Ascending aorta (tissue), 2 donors: ENCODE results near the gene NDUFB10. TPM values are rescaled to one million over a fixed set of nuclear protein-coding genes. Genes with fewer than 3 reads are reported as not detected.

ENCODE experiments used
- DNase-seq, 2 donors: peaks; one replicate each; pipeline ENCODE4 v3.0.0-alpha.2; 2019; ENCODE audit warnings: low spot score in 2 of 2
- H3K27ac ChIP-seq, 2 donors: fragments of 200-600 bp; sonication (generic); one replicate each; pipeline ENCODE4 v1.5.1; 2016 to 2017; ENCODE audit warnings: mild to moderate bottlenecking in 1 of 2
- H3K27me3 ChIP-seq: fragments of 200-600 bp; sonication (generic); one replicate; pipeline ENCODE4 v1.5.1; 2017
- H3K36me3 ChIP-seq, 2 donors: fragments of 200-600 bp; sonication (generic); one replicate each; pipeline ENCODE4 v1.5.1; 2016
- H3K4me1 ChIP-seq, 2 donors: fragments of 200-600 bp; sonication (generic); one replicate each; pipeline ENCODE4 v1.5.1; 2016 to 2017; ENCODE audit warnings: mild to moderate bottlenecking in 1 of 2
- H3K4me3 ChIP-seq, 2 donors: fragments of 200-600 bp; sonication (generic); one replicate each; pipeline ENCODE4 v1.5.1; 2016 to 2017; ENCODE audit warnings: mild to moderate bottlenecking in 1 of 2
- H3K9me3 ChIP-seq, 2 donors: fragments of 200-600 bp; sonication (generic); one replicate each; pipeline ENCODE4 v1.5.1; 2016
- CTCF ChIP-seq, 3 experiments: fragments of 200-600 bp in 2 of 3; fragments of 450-650 bp in 1 of 3; sonication (generic) in 2 of 3; IDR thresholded peaks; one replicate each; pipeline ENCODE4 v1.5.1; 2016 to 2019; ENCODE audit warnings: antibody characterized with exemption in 3 of 3, mild to moderate bottlenecking in 1 of 3, moderate library complexity in 1 of 3
- intact Hi-C: fragments of 100-400 bp; cut with DNase I; formaldehyde crosslinking; loops from one replicate; pipeline ENCODE4 v1.15.1; 2023
- total RNA-seq: library from RNA; depleted of rRNA; stranded (reverse); fragments of >200 nt; gene quantifications from one replicate; pipeline ENCODE4 v1.1.0, GENCODE V29; 2016

NDUFB10 gene
- total RNA-seq, 1 donor from 2014 or later: 68.2 TPM

DNA sequence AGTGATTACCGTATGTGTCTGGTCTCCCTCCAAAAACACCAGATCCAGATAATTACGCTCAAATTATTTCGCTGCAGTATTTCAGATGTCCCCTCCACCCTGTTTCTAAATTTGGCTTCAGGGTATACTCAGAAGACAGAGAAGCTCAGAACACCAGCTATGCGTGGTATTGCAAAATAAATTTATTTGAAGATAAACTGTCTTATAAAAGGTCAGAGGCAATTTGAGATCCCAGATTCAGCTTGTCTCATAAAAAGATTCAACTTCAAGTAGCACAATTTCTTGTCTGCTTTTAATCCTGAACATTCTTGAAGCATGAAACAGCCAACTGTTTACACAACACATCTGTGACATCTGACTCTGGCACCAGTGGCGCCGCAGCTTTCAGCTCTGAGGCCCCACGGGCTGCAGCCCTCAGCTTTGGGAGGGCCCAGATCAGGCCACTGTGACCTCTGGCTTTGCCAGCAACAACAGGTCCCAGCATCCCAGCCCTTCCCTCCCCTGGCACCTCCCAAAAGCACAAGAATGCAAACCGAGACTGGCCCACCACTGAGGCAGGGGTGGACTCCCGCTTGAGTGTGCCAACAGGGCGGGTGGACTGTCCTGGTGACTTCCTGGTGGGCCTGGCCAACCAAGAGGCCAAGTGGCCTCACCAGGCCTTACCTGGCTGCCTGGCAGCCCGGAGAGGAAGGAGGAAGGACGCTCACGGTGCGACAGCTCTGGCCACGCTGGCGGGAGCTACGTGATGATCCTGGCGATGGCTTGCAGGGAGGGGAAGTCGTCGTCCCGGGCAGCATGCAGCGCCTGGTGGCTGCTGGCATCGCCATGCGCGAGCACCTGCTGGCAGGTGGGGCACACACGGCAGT lies 38.4 kb downstream of the NDUFB10 start:
- Histone ChIP-seq H3K27me3 (no peaks in the 10 kb centered on the region), H3K4me3 (no peak overlapping the region), H3K9me3 (no peaks in the 10 kb centered on the region), H3K36me3 (peaks cover 48 to 61% of the 10 kb centered on the region in 2 donors), H3K27ac (no peak overlapping the region), H3K4me1 (peaks cover 0 to under 1% of the 10 kb centered on the region in 2 donors)
- no peak for TF ChIP-seq CTCF (IDR thresholded peaks at IDR 0.05)
- no peak for DNase-seq
- intact Hi-C loops: no loop called here

- no peak for DNase-seq
- Histone ChIP-seq H3K4me3 (no peak overlapping the region), H3K36me3 (peaks cover 54 to 68% of the 10 kb centered on the region in 2 donors), H3K27ac (no peak overlapping the region), H3K4me1 (no peaks in the 10 kb centered on the region), H3K27me3 (no peaks in the 10 kb centered on the region), H3K9me3 (no peaks in the 10 kb centered on the region)
- intact Hi-C loops: no loop called here
- no peak for TF ChIP-seq CTCF (IDR thresholded peaks at IDR 0.05)
These were observed 39.1 kb downstream of the NDUFB10 start for GRCh38 chr16:1998360-1998835.

GRCh38 chr16:1998852-1999801 lies 39.8 kb downstream of the NDUFB10 start:
- H3K27ac ChIP-seq: no peak overlapping the region
- no peak overlapping the region for H3K4me3 ChIP-seq
- intact Hi-C loops: no loop called here
- H3K9me3 ChIP-seq: no peaks in the 10 kb centered on the region
- H3K27me3 ChIP-seq: no peaks in the 10 kb centered on the region
- no peak for TF ChIP-seq CTCF (IDR thresholded peaks at IDR 0.05)
- peaks cover 55 to 68% of the 10 kb centered on the region in 2 donors for H3K36me3 ChIP-seq
- no peak for DNase-seq
- H3K4me1 ChIP-seq: peaks cover 2% of the 10 kb centered on the region in 2 donors

DNA sequence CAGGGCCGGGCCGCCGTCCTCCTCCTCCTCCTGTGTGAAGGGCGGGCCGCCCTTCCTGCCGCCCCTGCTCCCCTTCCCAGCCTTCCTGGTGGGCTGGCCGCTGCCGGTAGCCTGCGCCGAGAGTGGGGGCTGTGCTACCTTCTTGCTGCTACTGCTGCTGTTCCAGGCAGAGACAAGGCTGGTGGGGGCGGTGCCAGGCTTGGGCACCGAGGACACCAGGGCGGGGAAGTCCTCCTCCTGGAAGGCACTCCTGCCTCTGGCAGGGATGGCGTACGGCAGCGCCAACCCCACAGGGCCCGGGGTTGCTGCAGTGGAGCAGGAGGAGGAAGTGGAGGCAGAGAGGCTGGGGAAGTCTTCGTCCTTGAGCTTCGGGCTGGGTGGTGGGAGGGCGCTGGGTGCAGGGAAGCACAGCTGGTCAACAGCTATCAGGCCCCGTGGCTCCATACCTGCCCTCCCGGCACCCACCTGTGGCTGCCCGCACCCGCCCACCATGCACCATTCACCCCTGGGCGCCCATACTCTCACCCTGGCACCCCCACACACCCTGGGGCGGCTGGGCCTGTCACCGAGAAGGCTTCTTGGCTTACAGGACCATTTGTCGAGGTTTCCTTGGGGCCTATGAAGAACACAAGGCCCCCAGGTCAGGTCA lies 40.7 kb downstream of the NDUFB10 start:
- no peaks in the 10 kb centered on the region for H3K27me3 ChIP-seq
- H3K9me3 ChIP-seq: no peaks in the 10 kb centered on the region
- peaks cover 55 to 68% of the 10 kb centered on the region in 2 donors for H3K36me3 ChIP-seq
- H3K4me3 ChIP-seq: no peak overlapping the region
- no peak overlapping the region for H3K27ac ChIP-seq
- peaks cover 6 to 7% of the 10 kb centered on the region in 2 donors for H3K4me1 ChIP-seq
- DNase-seq: no peak
- no peak for TF ChIP-seq CTCF (IDR thresholded peaks at IDR 0.05)
- intact Hi-C loops: no loop called here

DNA sequence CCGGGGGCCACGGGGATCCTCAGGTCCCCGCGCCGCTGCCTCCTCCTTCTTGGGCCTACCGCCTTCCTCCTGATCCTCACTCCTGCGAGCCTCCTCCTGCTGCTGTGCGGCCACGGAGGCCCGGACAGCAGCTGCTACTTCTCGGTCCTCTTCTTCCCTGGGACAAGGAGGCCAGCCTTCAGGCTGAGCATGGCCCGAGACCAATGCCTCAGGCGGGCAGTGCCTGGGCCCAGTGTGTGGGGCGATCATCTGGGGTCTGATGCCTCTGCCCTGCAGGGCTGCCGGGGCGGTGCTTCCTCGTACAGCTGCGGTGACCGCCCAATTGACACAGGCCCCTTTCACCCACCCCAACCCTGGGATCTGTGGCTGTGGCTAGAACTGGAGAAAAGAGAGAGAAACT lies 41.7 kb downstream of the NDUFB10 start:
- DNase-seq: no peak
- Histone ChIP-seq H3K9me3 (no peaks in the 10 kb centered on the region), H3K27me3 (no peaks in the 10 kb centered on the region), H3K4me1 (peaks cover 6 to 10% of the 10 kb centered on the region in 2 donors), H3K36me3 (peaks cover 55 to 68% of the 10 kb centered on the region in 2 donors), H3K27ac (no peak overlapping the region), H3K4me3 (no peak overlapping the region)
- TF ChIP-seq CTCF (IDR thresholded peaks at IDR 0.05): no peak
- intact Hi-C loops: no loop called here
